GM18499 (cell line): ENCODE data around the gene EPM2AIP1.
"Not testable (repeated sequence)": the region's sequence is repeated elsewhere in the genome, so short reads cannot be mapped to it uniquely, and the experiment has no call there.

Experiments used
- ATAC-seq: cut with Tn5 transposase; IDR thresholded peaks from one replicate; pipeline ENCODE4 v1.9.1; 2021; ENCODE audit warnings: moderate number of reproducible peaks; ENCODE audit not compliant: insufficient read depth, unreplicated experiment

Gene EPM2AIP1

GRCh38 chr3:36992806-36993325 is at the start of gene EPM2AIP1:
Gene EPM2AIP1 (minus strand): TSS chr3:36993131. CDS start chr3:36993077, 54 bp downstream.
- peak; percentile 1 for ATAC-seq

- ATAC-seq = not testable (repeated sequence)
Measured at GRCh38 chr3:37042712-37043111, 49.8 kb upstream of the EPM2AIP1 start.

DNA sequence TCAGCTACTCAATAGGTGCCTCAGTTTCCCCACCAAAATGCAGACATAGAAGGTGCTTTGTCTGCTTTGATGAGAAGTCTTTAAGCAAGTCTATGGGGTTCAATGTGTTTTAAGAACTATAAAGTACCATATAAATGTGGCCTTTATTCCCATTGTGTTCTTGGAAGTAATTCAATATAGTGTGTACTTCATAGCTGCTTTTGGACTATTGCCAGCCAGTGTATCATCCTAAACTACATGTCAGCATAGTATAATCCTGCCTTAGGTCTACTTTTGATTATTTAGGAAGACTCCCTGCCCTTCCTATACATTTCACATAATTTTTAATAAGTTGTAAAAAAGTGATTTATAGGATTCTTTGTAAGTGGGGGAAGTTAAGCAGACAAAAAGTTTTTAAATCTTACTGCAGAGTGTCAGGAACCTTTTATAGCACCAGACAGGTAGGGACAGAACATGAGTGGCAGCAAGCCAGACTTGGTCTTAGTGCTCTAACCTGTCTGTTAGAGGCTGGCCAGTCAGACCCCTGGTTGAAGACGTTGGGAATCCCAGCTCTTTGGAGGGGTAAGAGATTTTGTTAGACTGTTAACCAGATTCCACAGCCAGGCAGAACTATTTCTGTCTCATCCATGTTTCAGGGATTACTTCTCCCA is 48.7 kb upstream of the EPM2AIP1 start:
- no peak for ATAC-seq

DNA sequence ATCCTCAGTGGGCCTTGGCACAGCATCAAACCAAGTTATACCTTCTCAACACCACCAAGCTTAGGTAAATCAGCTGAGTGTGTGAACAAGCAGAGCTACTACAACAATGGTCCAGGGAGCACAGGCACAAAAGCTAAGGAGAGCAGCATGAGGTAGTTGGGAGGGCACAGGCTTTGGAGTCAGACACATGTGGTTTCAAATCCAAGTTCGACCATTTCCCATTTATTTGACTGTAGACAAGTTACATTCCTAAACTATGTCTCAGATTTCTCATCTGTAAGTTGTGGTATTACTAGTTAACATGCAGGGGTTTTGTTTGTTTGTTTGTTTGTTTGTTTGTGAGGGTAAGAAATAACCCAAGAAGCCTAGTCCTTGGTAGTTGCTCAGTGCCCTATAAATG is 47.3 kb upstream of the EPM2AIP1 start:
- ATAC-seq = no peak

DNA sequence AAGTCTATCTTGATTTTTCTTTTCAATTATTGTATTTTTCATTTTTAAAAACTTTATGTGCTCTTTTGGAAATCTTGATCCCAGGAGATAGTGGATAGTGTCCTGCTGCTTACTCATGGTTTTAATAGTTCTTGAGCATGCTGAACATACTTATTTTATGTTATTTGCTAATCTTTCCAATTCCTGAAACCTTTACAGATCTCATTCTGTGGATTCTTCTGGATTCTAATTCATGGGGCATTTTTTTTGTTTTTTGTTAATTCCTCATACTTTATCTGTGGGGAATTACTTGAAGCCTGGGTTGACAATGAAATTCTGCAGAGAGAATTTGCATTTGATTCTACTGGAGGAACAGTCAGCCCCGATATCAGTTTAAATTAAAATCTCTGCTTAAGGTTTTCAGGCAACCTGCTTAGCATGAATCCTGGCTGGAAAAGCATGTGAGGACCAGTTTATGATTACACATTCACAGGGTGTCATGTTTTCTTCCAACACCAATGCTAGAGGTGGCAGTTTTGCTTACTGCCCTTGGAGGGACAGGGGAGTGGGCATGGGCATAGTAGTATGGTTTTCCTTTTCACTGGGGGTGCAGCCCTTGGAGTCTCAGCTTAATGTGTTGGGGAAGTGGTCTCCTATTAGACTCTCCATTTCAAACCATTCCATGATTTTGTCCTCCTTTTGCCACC is 46.4 kb upstream of the EPM2AIP1 start:
- no peak for ATAC-seq

- ATAC-seq = no peak
Measured at GRCh38 chr3:37037352-37037751, 44.4 kb upstream of the EPM2AIP1 start.

DNA sequence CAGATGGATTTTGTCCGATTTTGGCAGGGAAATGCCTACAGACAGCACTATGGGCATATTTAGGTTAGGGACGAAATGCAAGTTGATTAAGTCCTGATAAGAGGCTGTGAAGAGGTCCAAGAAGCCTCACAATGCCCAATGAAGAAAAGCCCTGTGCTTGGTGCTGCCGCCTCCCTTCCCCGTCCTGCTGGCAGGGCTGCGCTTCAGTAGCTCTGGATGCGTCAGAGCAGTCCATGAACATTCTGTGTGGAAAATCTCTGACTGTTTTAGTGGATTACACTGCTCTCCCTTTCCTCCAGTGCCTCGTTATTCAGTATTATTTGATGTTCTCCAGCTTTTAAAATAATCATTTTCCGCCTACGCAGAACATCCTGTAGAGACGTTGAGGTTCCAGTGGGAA is 40.0 kb upstream of the EPM2AIP1 start:
- no peak for ATAC-seq

- no peak for ATAC-seq
Measured at GRCh38 chr3:37031096-37031682, 38.3 kb upstream of the EPM2AIP1 start.

- ATAC-seq = no peak
Measured at GRCh38 chr3:37030588-37030987, 37.7 kb upstream of the EPM2AIP1 start.

GRCh38 chr3:37029516-37030163 is 36.7 kb upstream of the EPM2AIP1 start:
- ATAC-seq = no peak

- ATAC-seq = no peak
Measured at GRCh38 chr3:37029111-37029510, 36.2 kb upstream of the EPM2AIP1 start.

- no peak for ATAC-seq
Measured at GRCh38 chr3:37028329-37028728, 35.4 kb upstream of the EPM2AIP1 start.

DNA sequence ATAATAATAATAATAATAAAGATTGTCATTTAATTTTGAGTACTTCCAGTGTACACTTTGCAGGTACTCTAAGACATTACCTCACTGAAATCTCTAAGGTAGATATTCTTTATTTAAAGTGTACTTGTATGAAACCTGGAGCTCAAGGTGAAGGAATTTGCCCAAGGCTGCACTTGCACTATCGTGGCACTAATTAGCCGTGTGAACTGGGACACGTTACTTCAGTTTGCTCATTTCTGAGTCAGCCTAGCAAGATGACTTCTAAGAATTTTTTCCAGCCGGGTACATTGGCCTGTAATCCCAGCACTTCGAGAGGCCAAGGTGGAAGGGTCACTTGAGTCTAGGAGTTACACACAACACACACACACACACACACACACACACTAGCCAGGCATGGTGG is 33.9 kb upstream of the EPM2AIP1 start:
- no peak for ATAC-seq

DNA sequence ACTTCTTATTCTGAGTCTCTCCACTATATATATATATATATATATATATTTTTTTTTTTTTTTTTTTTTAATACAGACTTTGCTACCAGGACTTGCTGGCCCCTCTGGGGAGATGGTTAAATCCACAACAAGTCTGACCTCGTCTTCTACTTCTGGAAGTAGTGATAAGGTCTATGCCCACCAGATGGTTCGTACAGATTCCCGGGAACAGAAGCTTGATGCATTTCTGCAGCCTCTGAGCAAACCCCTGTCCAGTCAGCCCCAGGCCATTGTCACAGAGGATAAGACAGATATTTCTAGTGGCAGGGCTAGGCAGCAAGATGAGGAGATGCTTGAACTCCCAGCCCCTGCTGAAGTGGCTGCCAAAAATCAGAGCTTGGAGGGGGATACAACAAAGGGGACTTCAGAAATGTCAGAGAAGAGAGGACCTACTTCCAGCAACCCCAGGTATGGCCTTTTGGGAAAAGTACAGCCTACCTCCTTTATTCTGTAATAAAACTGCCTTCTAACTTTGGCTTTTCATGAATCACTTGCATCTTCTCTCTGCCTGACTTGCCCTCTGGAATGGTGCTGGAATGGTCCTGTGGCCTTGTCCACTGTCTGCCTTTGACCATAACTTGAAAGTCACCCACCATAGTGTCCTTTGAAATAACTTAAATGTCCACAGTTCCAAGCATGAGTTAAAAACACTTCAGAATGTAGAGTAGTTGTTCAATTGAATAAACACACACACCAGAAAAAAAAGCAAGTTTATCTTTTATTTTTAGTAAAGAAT is 32.8 kb upstream of the EPM2AIP1 start:
- no peak for ATAC-seq

GRCh38 chr3:37024820-37025405 is 32.0 kb upstream of the EPM2AIP1 start:
- ATAC-seq = no peak

- no peak for ATAC-seq
Measured at GRCh38 chr3:37024092-37024491, 31.2 kb upstream of the EPM2AIP1 start.

- ATAC-seq = no peak
Measured at GRCh38 chr3:37017683-37018082, 24.8 kb upstream of the EPM2AIP1 start.

DNA sequence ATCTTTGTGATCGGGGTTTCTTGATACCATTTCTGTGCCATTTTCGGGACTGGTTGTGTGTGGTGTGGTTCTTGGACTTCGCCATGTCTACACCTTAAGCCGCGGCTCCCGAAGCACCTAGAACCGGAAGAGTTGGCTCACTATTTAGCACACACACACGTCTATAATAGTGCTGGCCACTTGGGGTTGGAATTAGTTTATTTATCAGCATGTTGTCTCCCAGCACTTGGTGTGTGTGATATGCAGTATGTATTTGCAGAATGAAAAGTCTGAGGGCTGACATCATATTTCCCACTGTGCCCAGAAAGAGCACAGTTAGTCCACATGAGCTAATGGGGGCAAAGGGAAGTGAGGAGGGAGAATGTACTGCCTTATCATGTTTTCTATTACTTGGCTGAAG is 24.0 kb upstream of the EPM2AIP1 start:
- ATAC-seq = no peak

GRCh38 chr3:37015642-37016041 is 22.7 kb upstream of the EPM2AIP1 start:
- ATAC-seq = no peak

- no peak for ATAC-seq
Measured at GRCh38 chr3:37014620-37015019, 21.7 kb upstream of the EPM2AIP1 start.
